BLaER1 treated with 17β-estradiol and CSF1 and Interleukin-3, amounts not matched to agents 10 nM and 100 nM (cell line): ENCODE measurements around the gene ANXA6.

Source experiments
- H3K27ac ChIP-seq, 11 experiments: shearing (Covaris generic); formaldehyde crosslinking; 2 replicates each; pipeline ENCODE4 v1.8.1; 2022
- H3K27me3 ChIP-seq, 11 experiments: shearing (Covaris generic); formaldehyde crosslinking; 2 replicates each; pipeline ENCODE4 v1.8.1; 2022
- H3K36me3 ChIP-seq, 11 experiments: shearing (Covaris generic); formaldehyde crosslinking; 2 replicates each; pipeline ENCODE4 v1.8.1; 2022
- H3K4me1 ChIP-seq, 10 experiments: shearing (Covaris generic); formaldehyde crosslinking; 2 replicates each; pipeline ENCODE4 v1.8.1; 2022
- H3K4me2 ChIP-seq, 11 experiments: shearing (Covaris generic); formaldehyde crosslinking; 2 replicates each; pipeline ENCODE4 v1.8.1; 2022
- H3K4me3 ChIP-seq, 10 experiments: shearing (Covaris generic); formaldehyde crosslinking; 2 replicates each; pipeline ENCODE4 v1.8.1; 2022
- H3K9ac ChIP-seq, 11 experiments: shearing (Covaris generic); formaldehyde crosslinking; 2 replicates each; pipeline ENCODE4 v1.8.1; 2022
- H3K9me3 ChIP-seq, 11 experiments: shearing (Covaris generic); formaldehyde crosslinking; replicated peaks in 1 of 11; 2 replicates each; pipeline ENCODE4 v1.8.1; 2022
- H4K20me1 ChIP-seq, 11 experiments: shearing (Covaris generic); formaldehyde crosslinking; 2 replicates each; pipeline ENCODE4 v1.8.1; 2022
- Cebpa-rat ChIP-seq, 11 experiments: shearing (Covaris generic); IDR thresholded peaks; 2 replicates each; pipeline ENCODE4 v1.8.1; 2022

Gene ANXA6

DNA sequence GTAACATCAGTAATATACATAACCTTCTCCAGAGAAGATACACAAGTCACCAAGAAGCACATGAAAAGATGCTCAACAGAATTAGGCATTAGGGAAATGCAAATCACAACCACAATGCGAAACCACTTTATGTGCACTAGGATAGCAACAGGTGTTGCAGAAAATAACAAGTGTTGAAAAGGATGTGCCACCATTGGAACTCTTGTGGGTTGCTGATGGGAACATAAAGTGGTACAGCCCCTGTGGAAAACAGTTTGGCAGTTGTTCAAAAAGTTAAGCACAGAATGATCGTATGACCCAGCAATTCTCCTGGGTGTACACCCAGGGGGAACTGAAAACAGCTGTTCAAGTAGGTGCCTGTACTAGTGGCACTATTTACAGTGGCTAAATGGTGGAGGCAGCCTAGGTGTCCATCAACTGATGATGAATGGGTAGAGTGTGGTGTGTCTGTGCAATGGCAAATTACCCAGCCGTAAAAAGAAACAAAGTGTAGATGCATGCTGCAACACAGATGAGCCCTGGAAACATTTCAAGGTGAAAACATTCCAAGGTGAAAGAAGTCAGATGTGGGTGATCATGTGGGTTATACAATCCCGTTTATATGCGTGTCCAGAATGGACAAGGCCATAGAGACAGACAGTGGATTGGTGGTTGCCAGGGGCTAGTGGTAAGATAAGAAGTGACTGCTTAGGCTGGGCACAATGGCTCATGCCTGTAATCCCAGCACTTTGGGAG, 39.1 kb upstream of the ANXA6 start:
- Histone ChIP-seq H3K4me1 (peaks cover 25 to 37% (median 32%) of the 10 kb centered on the region in 10 experiments), H3K9ac (peak overlapping the region in 1 of 11 experiments; percentile 53; a peak in 1 of 22 replicates), H3K9me3 (peaks cover 18 to 51% (median 29%) of the 10 kb centered on the region in 11 experiments), H3K4me3 (no peak overlapping the region), H3K27me3 (no peaks in the 10 kb centered on the region), H3K27ac (peak overlapping the region in 8 of 11 experiments; percentile 19 to 73 (median 54); a peak in 14 of 22 replicates), H3K4me2 (peak overlapping the region; percentile 28 to 53 (median 39); a peak in 21 of 22 replicates), H4K20me1 (peaks cover 0 to 7% (median 0%) of the 10 kb centered on the region in 11 experiments; a peak in 1 of 22 replicates), H3K36me3 (peaks cover 89 to 100% (median 98%) of the 10 kb centered on the region in 11 experiments)
- no peak for TF ChIP-seq Cebpa-rat (IDR thresholded peaks at IDR 0.05)

DNA sequence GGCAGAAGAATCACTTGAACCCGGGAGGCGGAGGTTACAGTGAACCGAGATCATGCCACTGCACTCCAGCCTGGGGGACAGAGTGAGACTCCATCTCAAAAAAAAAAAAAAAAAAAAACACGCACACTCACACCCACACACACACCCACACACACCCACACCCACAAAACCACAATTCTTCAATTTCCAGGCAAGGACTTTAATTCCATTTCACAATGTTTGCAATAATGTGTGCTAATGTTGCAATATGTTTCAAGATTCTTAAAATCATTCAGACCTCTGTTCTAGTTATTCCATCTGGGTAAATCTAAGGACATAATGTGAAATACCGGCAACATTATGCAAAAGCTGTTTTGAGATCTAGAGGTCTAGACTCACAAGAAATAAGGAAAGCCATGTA, 38.0 kb upstream of the ANXA6 start:
- H3K27me3 ChIP-seq, result no peaks in the 10 kb centered on the region

DNA sequence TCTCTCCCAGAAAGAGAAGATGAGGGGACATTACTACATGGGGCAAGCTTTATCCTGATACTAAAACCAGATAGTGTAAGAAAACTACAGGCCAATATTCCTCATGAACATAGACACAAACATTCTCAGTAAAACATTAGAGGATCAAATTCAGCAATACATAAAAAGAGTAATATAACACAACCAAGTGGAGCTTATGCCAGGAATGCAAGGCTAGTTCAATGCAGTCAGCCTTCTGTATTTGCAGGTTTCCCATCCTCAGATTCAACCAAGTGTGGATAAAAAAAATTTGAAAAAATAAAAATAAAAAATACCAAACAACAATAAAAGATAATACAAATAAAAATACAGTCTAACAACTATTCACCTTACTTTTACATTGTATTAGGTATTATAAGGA, 35.0 kb upstream of the ANXA6 start:
- no peak overlapping the region for H3K27ac ChIP-seq
- H3K36me3 ChIP-seq, result peaks cover 87 to 100% (median 99%) of the 10 kb centered on the region in 11 experiments
- H4K20me1 ChIP-seq, result peaks cover 0 to 7% (median 0%) of the 10 kb centered on the region in 11 experiments; a peak in 1 of 22 replicates
- no peak overlapping the region; a peak in 3 of 20 replicates for H3K4me3 ChIP-seq
- no peak overlapping the region for H3K9ac ChIP-seq
- H3K4me1 ChIP-seq, result peaks cover 27 to 44% (median 35%) of the 10 kb centered on the region in 10 experiments
- H3K9me3 ChIP-seq, result peaks cover 38 to 82% (median 60%) of the 10 kb centered on the region in 11 experiments
- H3K27me3 ChIP-seq, result no peaks in the 10 kb centered on the region
- H3K4me2 ChIP-seq, result no peak overlapping the region
- no peak for TF ChIP-seq Cebpa-rat (IDR thresholded peaks at IDR 0.05)

More for the DNA sequence above, 38.0 kb upstream of the ANXA6 start:
- no peak overlapping the region for H3K9ac ChIP-seq
- no peak overlapping the region for H3K4me3 ChIP-seq
- 0 out of 22 replicates have a peak, but pooled peaks of 1 of the 11 experiments have one; percentile 33 for TF ChIP-seq Cebpa-rat (IDR thresholded peaks at IDR 0.05)
- H3K9me3 ChIP-seq, result peaks cover 20 to 62% (median 40%) of the 10 kb centered on the region in 11 experiments
- H4K20me1 ChIP-seq, result peaks cover 0 to 7% (median 0%) of the 10 kb centered on the region in 11 experiments; a peak in 1 of 22 replicates
- peak overlapping the region in 9 of 11 experiments; percentile 18 to 73 (median 54); a peak in 14 of 22 replicates for H3K27ac ChIP-seq
- H3K4me2 ChIP-seq, result peak overlapping the region in 10 of 11 experiments; percentile 27 to 53 (median 31); a peak in 16 of 22 replicates
- H3K36me3 ChIP-seq, result peaks cover 88 to 100% (median 98%) of the 10 kb centered on the region in 11 experiments
- H3K4me1 ChIP-seq, result peaks cover 27 to 44% (median 35%) of the 10 kb centered on the region in 10 experiments

DNA sequence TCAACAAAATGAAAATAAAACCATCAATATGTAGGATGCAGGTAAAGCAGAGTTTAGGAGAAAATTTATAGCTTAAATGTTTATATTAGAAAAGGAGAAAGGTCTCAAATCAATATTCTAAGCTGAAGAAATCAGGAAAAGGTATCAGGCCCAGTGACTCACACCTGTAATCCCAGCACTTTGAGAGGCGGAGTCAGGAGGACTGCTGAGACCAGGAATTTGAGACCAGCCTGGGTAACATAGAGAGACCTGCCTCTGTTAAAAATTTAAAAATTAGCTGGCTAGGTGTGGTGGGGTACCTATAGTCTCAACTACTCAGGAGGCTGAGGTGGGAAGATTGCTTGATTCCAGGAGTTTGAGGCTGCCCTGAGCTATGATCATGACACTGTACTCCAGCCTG, 34.1 kb upstream of the ANXA6 start:
- Histone ChIP-seq H3K27me3 (no peaks in the 10 kb centered on the region), H3K9me3 (peaks cover 38 to 80% (median 60%) of the 10 kb centered on the region in 11 experiments), H3K9ac (no peak overlapping the region), H3K4me1 (peaks cover 21 to 37% (median 27%) of the 10 kb centered on the region in 10 experiments), H3K4me2 (peak overlapping the region in 9 of 11 experiments; percentile 9 to 60 (median 40); a peak in 12 of 22 replicates), H3K36me3 (peaks cover 87 to 100% (median 99%) of the 10 kb centered on the region in 11 experiments), H3K27ac (peak overlapping the region in 2 of 11 experiments; percentile 11 to 38; a peak in 1 of 22 replicates), H4K20me1 (peaks cover 0 to 3% (median 0%) of the 10 kb centered on the region in 11 experiments; a peak in 1 of 22 replicates), H3K4me3 (0 out of 20 replicates have a peak overlapping the region, but pooled peaks of 2 of the 10 experiments have one; percentile 2 to 28)
- TF ChIP-seq Cebpa-rat (IDR thresholded peaks at IDR 0.05), result no peak

DNA sequence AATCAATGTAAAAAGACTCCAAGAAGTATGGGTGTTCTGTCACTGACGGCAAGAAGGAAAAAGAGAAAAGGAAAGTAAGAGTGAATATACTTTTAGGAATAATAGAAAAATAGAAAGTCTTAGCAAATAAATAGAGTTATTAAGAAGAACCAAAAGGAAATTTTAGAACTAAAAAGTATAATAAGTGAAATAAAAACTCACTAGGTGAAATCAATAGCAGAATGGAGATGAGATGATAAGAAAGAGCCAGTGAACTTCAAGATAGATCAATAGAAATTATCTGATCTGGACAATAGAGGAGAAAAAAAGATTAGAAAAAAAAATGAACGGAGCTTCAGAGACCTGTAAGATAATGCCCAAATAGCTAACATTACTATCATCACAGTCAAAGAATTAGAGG, 31.6 kb upstream of the ANXA6 start:
- no peak overlapping the region for H3K4me2 ChIP-seq
- H3K27ac ChIP-seq, result no peak overlapping the region
- no peaks in the 10 kb centered on the region for H3K27me3 ChIP-seq
- H3K9ac ChIP-seq, result no peak overlapping the region
- H3K4me1 ChIP-seq, result peaks cover 6 to 14% (median 8%) of the 10 kb centered on the region in 10 experiments; a peak in 18 of 20 replicates
- TF ChIP-seq Cebpa-rat (IDR thresholded peaks at IDR 0.05), result no peak
- H4K20me1 ChIP-seq, result peaks cover 0 to 3% (median 0%) of the 10 kb centered on the region in 11 experiments; a peak in 2 of 22 replicates
- H3K36me3 ChIP-seq, result peaks cover 94 to 100% (median 98%) of the 10 kb centered on the region in 11 experiments
- no peak overlapping the region for H3K4me3 ChIP-seq
- H3K9me3 ChIP-seq, result peaks cover 38 to 56% (median 55%) of the 10 kb centered on the region in 11 experiments

DNA sequence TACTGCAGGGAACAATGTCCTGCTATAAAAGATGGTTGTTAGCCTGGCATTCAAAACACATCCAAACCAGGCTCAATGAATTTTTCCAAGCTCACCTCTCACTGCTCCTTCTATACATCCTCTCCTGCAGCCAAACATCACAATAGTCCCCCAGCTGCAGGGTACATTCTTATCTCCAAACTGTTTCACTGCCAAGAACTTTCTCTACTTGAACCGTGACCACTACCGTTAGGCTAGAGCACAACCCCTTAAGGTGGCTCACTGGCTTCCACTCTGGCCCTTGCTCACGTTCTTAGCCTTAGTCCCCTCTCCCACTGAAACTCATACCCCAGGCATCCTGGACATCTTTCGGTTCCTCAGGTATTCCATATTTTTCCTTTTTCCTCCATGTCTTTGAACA, 29.0 kb upstream of the ANXA6 start:
- no peak overlapping the region for H3K4me2 ChIP-seq
- H3K9ac ChIP-seq, result no peak overlapping the region
- no peak for TF ChIP-seq Cebpa-rat (IDR thresholded peaks at IDR 0.05)
- H3K9me3 ChIP-seq, result peaks cover 19 to 30% (median 29%) of the 10 kb centered on the region in 11 experiments
- no peak overlapping the region for H3K27ac ChIP-seq
- no peak overlapping the region for H3K4me3 ChIP-seq
- H3K27me3 ChIP-seq, result no peaks in the 10 kb centered on the region
- H3K4me1 ChIP-seq, result peaks cover 0 to 7% (median under 1%) of the 10 kb centered on the region in 10 experiments; a peak in 14 of 20 replicates
- H3K36me3 ChIP-seq, result peaks cover 96 to 100% (median 98%) of the 10 kb centered on the region in 11 experiments
- peaks cover 0 to 3% (median 0%) of the 10 kb centered on the region in 11 experiments; a peak in 2 of 22 replicates for H4K20me1 ChIP-seq

DNA sequence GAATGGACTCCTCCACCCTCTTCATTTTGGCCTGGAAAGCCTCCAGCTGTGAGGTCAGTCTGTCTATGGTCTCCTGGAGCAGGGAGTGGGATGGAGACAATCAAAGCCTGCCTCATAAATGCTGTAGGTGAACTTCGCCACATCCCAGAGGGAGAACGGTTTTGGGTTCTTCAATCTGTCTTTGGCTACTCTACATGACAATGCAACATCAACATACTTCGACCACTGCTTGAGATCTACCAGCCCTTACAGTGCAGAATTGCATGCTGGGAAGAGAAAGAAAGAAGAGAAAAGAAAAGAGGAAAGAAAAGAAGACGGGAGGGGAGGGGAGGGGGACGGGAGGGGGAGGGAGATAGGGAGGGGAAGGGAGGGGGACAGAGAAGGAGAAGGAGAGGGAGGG, 28.5 kb upstream of the ANXA6 start:
- H3K9ac ChIP-seq, result no peak overlapping the region
- no peaks in the 10 kb centered on the region for H3K27me3 ChIP-seq
- H3K4me1 ChIP-seq, result peaks cover 0 to 5% (median 0%) of the 10 kb centered on the region in 10 experiments; a peak in 2 of 20 replicates
- H3K36me3 ChIP-seq, result peaks cover 97 to 100% (median 98%) of the 10 kb centered on the region in 11 experiments
- H3K27ac ChIP-seq, result no peak overlapping the region
- H3K4me2 ChIP-seq, result no peak overlapping the region
- peaks cover 18 to 25% (median 24%) of the 10 kb centered on the region in 11 experiments for H3K9me3 ChIP-seq
- H4K20me1 ChIP-seq, result peaks cover 0 to 3% (median 0%) of the 10 kb centered on the region in 11 experiments; a peak in 2 of 22 replicates
- no peak for TF ChIP-seq Cebpa-rat (IDR thresholded peaks at IDR 0.05)
- no peak overlapping the region for H3K4me3 ChIP-seq

DNA sequence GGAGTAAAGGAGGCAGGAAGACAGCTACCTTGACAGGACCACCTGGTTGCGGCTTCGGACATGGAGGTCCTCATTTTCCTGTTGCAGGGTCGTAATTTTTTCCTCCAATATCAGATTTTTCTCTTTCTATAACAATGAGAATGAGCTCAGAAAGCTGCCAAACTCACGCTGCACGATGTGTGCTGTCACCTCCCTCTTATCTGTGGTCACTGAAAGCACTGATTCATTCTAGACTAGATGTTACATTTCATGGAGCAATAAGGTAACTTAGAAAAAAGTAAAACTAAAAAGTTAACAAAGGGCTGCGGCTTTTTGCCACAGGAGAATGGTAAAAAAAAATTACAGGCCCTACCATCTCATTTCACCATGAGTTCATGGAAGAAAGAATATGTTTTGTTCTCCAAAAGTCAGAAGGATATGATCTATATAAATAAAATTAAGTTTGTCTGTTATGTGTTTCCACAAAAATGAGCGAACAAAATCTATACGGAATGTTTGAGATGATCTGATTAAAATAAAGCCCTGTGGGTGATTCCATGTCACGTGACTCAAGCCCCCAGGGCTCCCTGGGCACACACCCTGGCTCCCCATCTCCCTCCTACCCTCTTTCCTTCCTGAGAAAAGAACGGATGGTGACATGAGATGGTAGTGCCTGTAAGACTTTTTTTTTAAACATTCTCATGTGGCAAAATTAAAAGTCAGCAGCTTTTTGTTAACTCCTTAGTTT, 26.9 kb upstream of the ANXA6 start:
- TF ChIP-seq Cebpa-rat (IDR thresholded peaks at IDR 0.05), result no peak
- Histone ChIP-seq H3K4me2 (no peak overlapping the region), H3K27me3 (no peaks in the 10 kb centered on the region), H3K27ac (no peak overlapping the region), H4K20me1 (peaks cover 0 to 6% (median 0%) of the 10 kb centered on the region in 11 experiments; a peak in 2 of 22 replicates), H3K4me1 (peaks cover 0 to 5% (median 0%) of the 10 kb centered on the region in 10 experiments; a peak in 1 of 20 replicates), H3K9me3 (peaks cover 8 to 10% (median 9%) of the 10 kb centered on the region in 11 experiments), H3K4me3 (no peak overlapping the region), H3K9ac (no peak overlapping the region), H3K36me3 (peaks cover 97 to 100% (median 98%) of the 10 kb centered on the region in 11 experiments)
